Ishikawa (cell line): ENCODE results near the gene KHSRP.

ENCODE experiments used
- CEBPB ChIP-seq: IDR thresholded peaks from 2 replicates; pipeline ENCODE4 v1.6.1; 2012
- CREB1 ChIP-seq: IDR thresholded peaks from 2 replicates; pipeline ENCODE4 v1.6.1; 2012; ENCODE audit warnings: low read depth
- EGR1 ChIP-seq: IDR thresholded peaks from 2 replicates; pipeline ENCODE4 v1.6.1; 2012
- EP300 ChIP-seq: IDR thresholded peaks from 2 replicates; pipeline ENCODE4 v1.6.1; 2012; ENCODE audit warnings: borderline replicate concordance
- FOXM1 ChIP-seq: IDR thresholded peaks from 2 replicates; pipeline ENCODE4 v1.6.1; 2012; ENCODE audit warnings: low read depth, borderline replicate concordance
- MAX ChIP-seq: IDR thresholded peaks from 2 replicates; pipeline ENCODE4 v1.6.1; 2012
- NFIC ChIP-seq: IDR thresholded peaks from 2 replicates; pipeline ENCODE4 v1.6.1; 2012
- RAD21 ChIP-seq: IDR thresholded peaks from 2 replicates; pipeline ENCODE4 v1.6.1; 2012; ENCODE audit warnings: low read depth
- REST ChIP-seq: IDR thresholded peaks from 2 replicates; pipeline ENCODE4 v1.6.1; 2012; ENCODE audit warnings: low read depth, mild to moderate bottlenecking
- TAF1 ChIP-seq: IDR thresholded peaks from 2 replicates; pipeline ENCODE4 v1.6.1; 2012; ENCODE audit warnings: low read depth, mild to moderate bottlenecking
- TCF12 ChIP-seq: IDR thresholded peaks from 2 replicates; pipeline ENCODE4 v1.6.1; 2012; ENCODE audit warnings: low read depth
- TEAD4 ChIP-seq: IDR thresholded peaks from 2 replicates; pipeline ENCODE4 v1.6.1; 2012
- USF1 ChIP-seq: IDR thresholded peaks from 2 replicates; pipeline ENCODE4 v1.6.1; 2012
- YY1 ChIP-seq: IDR thresholded peaks from 2 replicates; pipeline ENCODE4 v1.6.1; 2012; ENCODE audit warnings: low read depth
- ZBTB7A ChIP-seq: IDR thresholded peaks from 2 replicates; pipeline ENCODE4 v1.6.1; 2012; ENCODE audit warnings: low read depth

The KHSRP gene

GRCh38 chr19:6424195-6424938 lies at the start of gene KHSRP:
Gene KHSRP, minus strand, starts transcription at chr19:6424811. Its CDS starts 110 bp downstream, at chr19:6424701.
- TF ChIP-seq RAD21 (no peak), USF1 (peak; percentile 90), NFIC (no peak), CREB1 (peak; percentile 71), TCF12 (0 out of 2 replicates have a peak, but pooled peaks have one; percentile 50), MAX (peak; percentile 78), YY1 (no peak), TEAD4 (no peak), EP300 (no peak), EGR1 (no peak), REST (no peak), CEBPB (no peak), ZBTB7A (peak; percentile 91; the same call in 1 of the 2 replicates), FOXM1 (no peak), TAF1 (peak; percentile 78; the same call in 1 of the 2 replicates)

GRCh38 chr19:6473647-6474046 lies 49.0 kb upstream of the KHSRP start:
- TF ChIP-seq EP300, result no peak
- TF ChIP-seq TEAD4, result no peak
- no peak for TF ChIP-seq ZBTB7A
- no peak for TF ChIP-seq FOXM1
- TF ChIP-seq YY1, result no peak

GRCh38 chr19:6472713-6473112 lies 48.1 kb upstream of the KHSRP start:
- TF ChIP-seq FOXM1 (no peak), YY1 (no peak), ZBTB7A (no peak), EP300 (no peak), RAD21 (no peak), CREB1 (no peak), USF1 (no peak)

- TF ChIP-seq NFIC (no peak), EGR1 (no peak), REST (no peak), CEBPB (no peak), USF1 (no peak), ZBTB7A (no peak), YY1 (no peak), RAD21 (no peak), CREB1 (no peak), EP300 (no peak), MAX (no peak), TAF1 (no peak), TCF12 (no peak), TEAD4 (no peak), FOXM1 (no peak)
These were observed 46.5 kb upstream of the KHSRP start for GRCh38 chr19:6471076-6471475.

- TF ChIP-seq ZBTB7A (no peak), CEBPB (no peak), TEAD4 (no peak), TCF12 (no peak), RAD21 (no peak), TAF1 (no peak), USF1 (no peak), EP300 (no peak), CREB1 (no peak), NFIC (no peak), REST (no peak), MAX (no peak), FOXM1 (no peak), YY1 (no peak), EGR1 (no peak)
These were observed 45.6 kb upstream of the KHSRP start for GRCh38 chr19:6470173-6470572.
